Endothelial cell of umbilical vein (primary cell): ENCODE data around the gene FBXL14.

Experiments used
- CTCF ChIP-seq, 2 donors: IDR thresholded peaks; 1 replicate in 1 of 2; 2 replicates in 1 of 2; pipeline ENCODE4 v1.5.1; 2011; ENCODE audit warnings: low read length in 2 of 2, mild to moderate bottlenecking in 2 of 2, moderate library complexity in 2 of 2, control low read depth in 1 of 2, inconsistent platforms in 1 of 2, low read depth in 1 of 2; ENCODE audit not compliant: insufficient read depth in 1 of 2; ENCODE audit errors: extremely low read depth in 1 of 2
- JUN ChIP-seq: IDR thresholded peaks from 2 replicates; pipeline ENCODE4 v1.6.1; 2011; ENCODE audit warnings: borderline replicate concordance, low read depth; ENCODE audit not compliant: insufficient read length, insufficient read depth

GRCh38 chr12:1595690-1596347 is 1.4 kb upstream of the FBXL14 start:
- TF ChIP-seq CTCF (IDR thresholded peaks at IDR 0.05; ENCODE audit: extremely low read depth in 1 of 2, insufficient read depth in 1 of 2, low read depth in 1 of 2, low read length in 2 of 2) = no peak
- TF ChIP-seq JUN = no peak
